Epithelial cell of proximal tubule (primary cell): ENCODE measurements around the gene ZNHIT1. TPM values are rescaled to one million over a fixed set of nuclear protein-coding genes. Genes with fewer than 3 reads are reported as not detected.

Experiments used
- DNase-seq: peaks from one replicate; pipeline ENCODE4 v3.0.0-alpha.2; 2011; ENCODE audit warnings: low read depth
- H3K4me3 ChIP-seq: 2 replicates; pipeline ENCODE4 v1.5.1; 2011; ENCODE audit warnings: low read depth, mild to moderate bottlenecking, low read length
- CTCF ChIP-seq: conservative IDR thresholded peaks from 2 replicates; pipeline ENCODE4 v1.5.1; 2012; ENCODE audit warnings: low read depth, mild to moderate bottlenecking, low read length
- total RNA-seq: library from RNA; depleted of rRNA; stranded (reverse); fragments of >200 nt; gene quantifications from 2 replicates; pipeline ENCODE4 v1.2.3, GENCODE V29; 2015

ZNHIT1 gene
- total RNA-seq, 1 donor from 2014 or later: 129 TPM

- H3K4me3 ChIP-seq: no peak overlapping the region
- TF ChIP-seq CTCF: no peak
- DNase-seq: no peak
These were observed 23.7 kb downstream of the ZNHIT1 start for GRCh38 chr7:101241443-101242349.

GRCh38 chr7:101243646-101244374, 25.8 kb downstream of the ZNHIT1 start:
- no peak for TF ChIP-seq CTCF
- H3K4me3 ChIP-seq: peak overlapping the region; percentile 95
- DNase-seq: no peak

- peak; percentile 84 for TF ChIP-seq CTCF
These were observed 26.6 kb downstream of the ZNHIT1 start, which contains the start of gene FIS1 for GRCh38 chr7:101244375-101245146. TSS of gene FIS1 (minus strand) at chr7:101245081. CDS start at chr7:101245004, 77 bp downstream.

GRCh38 chr7:101245147-101245668, 27.2 kb downstream of the ZNHIT1 start:
- DNase-seq: no peak
- TF ChIP-seq CTCF: no peak
- H3K4me3 ChIP-seq: peak overlapping the region; percentile 95

More at GRCh38 chr7:101244375-101245146, 26.6 kb downstream of the ZNHIT1 start, which contains the start of gene FIS1:
- H3K4me3 ChIP-seq: peak within 1 kb of the TSS; percentile 95
- peak; percentile 38 for DNase-seq

GRCh38 chr7:101248276-101248675, 30.3 kb downstream of the ZNHIT1 start:
- no peak for DNase-seq
- TF ChIP-seq CTCF: no peak
- H3K4me3 ChIP-seq: no peak overlapping the region

- no peak for DNase-seq
- no peak overlapping the region for H3K4me3 ChIP-seq
- TF ChIP-seq CTCF: no peak
These were observed 32.4 kb downstream of the ZNHIT1 start for GRCh38 chr7:101250324-101250723.
